Left lung (tissue), 10 donors: ENCODE results near the gene COMMD3. TPM values are rescaled to one million over a fixed set of nuclear protein-coding genes. Genes with fewer than 3 reads are reported as not detected.
"Not testable (repeated sequence)": the region's sequence is repeated elsewhere in the genome, so short reads cannot be mapped to it uniquely, and the experiment has no call there.

ENCODE experiments used
- ATAC-seq: fragments of 200-7000 bp; cut with Tn5 transposase; one replicate; pipeline ENCODE4 v1.9.1; 2020; ENCODE audit warnings: moderate library complexity
- DNase-seq, 4 donors: peaks; one replicate each; pipeline ENCODE4 v3.0.0-alpha.2; 2013 to 2020
- H3K27ac ChIP-seq, 2 donors: fragments of 200-600 bp; sonication (generic) in 1 of 2; one replicate each; pipeline versions ENCODE4 v1.5.0 to v1.8.0; 2020 to 2021
- H3K27me3 ChIP-seq, 2 donors: fragments of 200-600 bp; sonication (generic) in 1 of 2; one replicate each; pipeline versions ENCODE4 v1.5.0 to v1.8.0; 2020 to 2021
- H3K36me3 ChIP-seq, 2 donors: fragments of 200-600 bp; sonication (generic) in 1 of 2; one replicate each; pipeline versions ENCODE4 v1.5.0 to v1.8.0; 2020 to 2021
- H3K4me1 ChIP-seq, 2 donors: fragments of 200-600 bp; one replicate each; pipeline ENCODE4 v1.8.0; 2021
- H3K4me3 ChIP-seq, 2 donors: fragments of 200-600 bp; sonication (generic) in 1 of 2; one replicate each; pipeline versions ENCODE4 v1.5.0 to v1.8.0; 2020 to 2021; ENCODE audit warnings: mild to moderate bottlenecking in 1 of 2
- H3K9me3 ChIP-seq, 2 donors: fragments of 200-600 bp; sonication (generic) in 1 of 2; one replicate each; pipeline versions ENCODE4 v1.5.0 to v1.8.0; 2020 to 2021
- intact Hi-C, 2 donors: fragments of 100-400 bp; cut with DNase I; formaldehyde crosslinking; loops; one replicate each; pipeline versions ENCODE4 v1.11.2 to v1.14.2; 2022
- polyA plus RNA-seq, 6 donors: library from polyadenylated mRNA; unstranded; fragments of 120-200 nt; gene quantifications; one replicate each; pipeline ENCODE4 v1.2.1, GENCODE V29; 2013; ENCODE audit not compliant: insufficient read length in 6 of 6
- total RNA-seq, 2 donors: library from RNA; stranded (reverse); fragmentation: NEBNext Ultra II Directional; extraction: Animal tissue kit (Norgen Biotek cat#: 25700); gene quantifications; one replicate each; pipeline ENCODE4 v1.2.1, GENCODE V29; 2021
- TF ChIP-seq, protein P1 (sequence below), 2 donors: fragments of 200-600 bp; sonication (generic) in 1 of 2; IDR thresholded peaks; one replicate each; pipeline versions ENCODE4 v1.5.0 to v1.8.0; 2021; ENCODE audit warnings: antibody characterized with exemption in 2 of 2
- donor health status: DM: no; HTN: yes; CAD: no.
- donor health status: DM: no; HTN: no; CAD: no.

COMMD3 gene
- total and polyA plus RNA-seq, 8 donors, result 54.3 to 88.7 (median 70.8) TPM

DNA sequence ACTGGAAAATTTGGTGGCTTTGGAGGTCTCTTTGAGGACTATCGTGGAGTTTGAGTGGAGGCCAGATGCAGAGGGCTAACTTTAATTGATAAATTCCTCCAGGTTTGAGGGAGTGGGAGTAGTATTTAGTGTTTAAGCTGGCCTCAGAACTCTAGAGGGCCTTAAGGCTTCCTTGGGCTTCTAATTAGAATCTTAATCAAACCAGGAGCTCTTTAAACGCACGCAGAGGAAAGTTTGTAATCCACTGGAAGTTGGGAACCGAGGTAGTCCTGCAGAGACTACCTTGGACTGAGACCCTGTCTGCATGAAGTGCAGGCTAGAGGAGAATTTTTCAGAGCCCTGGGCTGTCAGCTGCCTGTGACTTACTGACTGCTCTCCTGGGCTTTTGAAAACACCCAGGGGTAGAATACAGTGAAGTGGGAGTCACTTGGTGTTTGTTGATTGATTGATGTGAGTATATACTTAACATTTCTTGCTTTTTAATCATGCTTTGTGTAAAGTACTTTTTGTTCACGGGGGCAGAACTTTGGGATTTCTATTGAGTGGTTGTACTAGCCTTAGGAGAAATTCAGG is 35.0 kb downstream of the COMMD3 start:
- H3K4me3 ChIP-seq, result no peak overlapping the region
- no peaks in the 10 kb centered on the region for H3K36me3 ChIP-seq
- H3K27ac ChIP-seq, result no peak overlapping the region
- no peaks in the 10 kb centered on the region for H3K9me3 ChIP-seq
- H3K4me1 ChIP-seq, result no peaks in the 10 kb centered on the region
- DNase-seq, result no peak
- peaks cover 31 to 37% of the 10 kb centered on the region in 2 donors for H3K27me3 ChIP-seq
- intact Hi-C loops, result no loop called here
- ATAC-seq, result no peak
- TF ChIP-seq, protein P1, sequence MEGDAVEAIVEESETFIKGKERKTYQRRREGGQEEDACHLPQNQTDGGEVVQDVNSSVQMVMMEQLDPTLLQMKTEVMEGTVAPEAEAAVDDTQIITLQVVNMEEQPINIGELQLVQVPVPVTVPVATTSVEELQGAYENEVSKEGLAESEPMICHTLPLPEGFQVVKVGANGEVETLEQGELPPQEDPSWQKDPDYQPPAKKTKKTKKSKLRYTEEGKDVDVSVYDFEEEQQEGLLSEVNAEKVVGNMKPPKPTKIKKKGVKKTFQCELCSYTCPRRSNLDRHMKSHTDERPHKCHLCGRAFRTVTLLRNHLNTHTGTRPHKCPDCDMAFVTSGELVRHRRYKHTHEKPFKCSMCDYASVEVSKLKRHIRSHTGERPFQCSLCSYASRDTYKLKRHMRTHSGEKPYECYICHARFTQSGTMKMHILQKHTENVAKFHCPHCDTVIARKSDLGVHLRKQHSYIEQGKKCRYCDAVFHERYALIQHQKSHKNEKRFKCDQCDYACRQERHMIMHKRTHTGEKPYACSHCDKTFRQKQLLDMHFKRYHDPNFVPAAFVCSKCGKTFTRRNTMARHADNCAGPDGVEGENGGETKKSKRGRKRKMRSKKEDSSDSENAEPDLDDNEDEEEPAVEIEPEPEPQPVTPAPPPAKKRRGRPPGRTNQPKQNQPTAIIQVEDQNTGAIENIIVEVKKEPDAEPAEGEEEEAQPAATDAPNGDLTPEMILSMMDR (IDR thresholded peaks at IDR 0.05), result no peak

DNA sequence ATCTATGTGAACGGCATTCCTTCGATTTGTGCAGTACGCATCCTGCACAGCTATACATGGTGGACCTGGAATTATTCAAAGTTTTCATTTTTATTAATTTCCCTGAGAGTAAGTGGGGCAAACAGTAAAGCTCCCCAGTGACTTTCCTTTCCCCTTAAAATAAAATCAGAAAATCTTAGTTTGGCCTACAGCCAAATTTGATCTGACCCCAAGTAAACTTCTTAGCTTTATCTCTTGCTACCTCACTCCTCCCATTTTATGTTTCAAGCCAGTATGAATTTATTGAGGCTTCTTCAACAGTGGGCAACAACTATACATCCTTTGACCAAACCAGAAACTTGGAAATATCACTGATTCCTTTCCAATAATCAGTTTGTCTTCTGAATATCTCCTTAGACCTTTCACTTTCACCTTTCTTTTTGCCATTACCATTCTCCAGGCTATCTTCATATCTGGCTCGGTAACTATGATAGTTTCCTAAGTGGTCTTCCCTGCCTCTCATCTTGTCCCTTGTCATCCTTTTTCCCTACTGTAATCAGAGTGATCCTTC is 40.2 kb downstream of the COMMD3 start:
- no peaks in the 10 kb centered on the region for H3K9me3 ChIP-seq
- TF ChIP-seq, protein P1 (IDR thresholded peaks at IDR 0.05), result no peak
- ATAC-seq (no peak), DNase-seq (no peak)
- H3K27me3 ChIP-seq, result no peaks in the 10 kb centered on the region
- no peaks in the 10 kb centered on the region for H3K36me3 ChIP-seq
- intact Hi-C loops, result no loop called here
- H3K27ac ChIP-seq, result no peak overlapping the region
- H3K4me3 ChIP-seq, result no peak overlapping the region
- H3K4me1 ChIP-seq, result no peaks in the 10 kb centered on the region

DNA sequence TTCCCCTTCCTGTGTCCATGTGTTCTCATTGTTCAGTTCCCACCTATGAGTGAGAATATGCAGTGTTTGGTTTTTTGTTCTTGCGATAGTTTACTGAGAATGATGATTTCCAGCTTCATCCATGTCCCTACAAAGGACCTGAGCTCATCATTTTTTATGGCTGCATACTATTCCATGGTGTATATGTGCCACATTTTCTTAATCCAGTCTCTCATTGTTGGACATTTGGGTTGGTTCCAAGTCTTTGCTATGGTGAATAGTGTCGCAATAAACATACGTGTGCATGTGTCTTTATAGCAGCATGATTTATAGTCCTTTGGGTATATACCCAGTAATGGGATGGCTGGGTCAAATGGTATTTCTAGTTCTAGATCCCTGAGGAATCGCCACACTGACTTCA is 41.6 kb downstream of the COMMD3 start:
- H3K27me3 ChIP-seq, DNase-seq, H3K4me1 ChIP-seq, intact Hi-C loops, H3K27ac ChIP-seq, ATAC-seq, H3K4me3 ChIP-seq, H3K36me3 ChIP-seq, H3K9me3 ChIP-seq: not testable (repeated sequence)

DNA sequence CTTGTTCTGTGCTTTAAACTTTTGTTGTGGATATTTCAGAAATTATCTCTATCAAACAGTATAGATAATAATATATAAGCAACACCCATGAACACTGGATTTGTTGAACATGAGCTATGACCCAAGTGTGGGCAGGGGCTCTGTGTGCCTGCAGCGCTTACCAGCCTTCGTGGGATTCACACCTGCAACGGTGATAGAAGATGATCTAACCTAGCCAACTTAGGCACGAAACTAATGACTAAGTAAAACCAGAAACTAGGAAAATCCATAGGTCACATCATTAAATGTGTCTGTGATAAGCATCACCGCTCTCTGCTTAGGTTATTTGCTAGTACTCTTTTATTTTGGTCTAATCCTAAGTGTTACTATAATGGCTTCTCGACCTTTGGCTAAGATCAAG is 47.1 kb downstream of the COMMD3 start:
- no peak for DNase-seq
- Histone ChIP-seq H3K4me1 (no peaks in the 10 kb centered on the region), H3K27me3 (peaks cover 6 to 12% of the 10 kb centered on the region in 2 donors), H3K36me3 (no peaks in the 10 kb centered on the region), H3K9me3 (no peaks in the 10 kb centered on the region), H3K27ac (no peak overlapping the region), H3K4me3 (no peak overlapping the region)
- ATAC-seq, result no peak
- TF ChIP-seq, protein P1 (IDR thresholded peaks at IDR 0.05), result no peak
- intact Hi-C loops, result no loop called here

DNA sequence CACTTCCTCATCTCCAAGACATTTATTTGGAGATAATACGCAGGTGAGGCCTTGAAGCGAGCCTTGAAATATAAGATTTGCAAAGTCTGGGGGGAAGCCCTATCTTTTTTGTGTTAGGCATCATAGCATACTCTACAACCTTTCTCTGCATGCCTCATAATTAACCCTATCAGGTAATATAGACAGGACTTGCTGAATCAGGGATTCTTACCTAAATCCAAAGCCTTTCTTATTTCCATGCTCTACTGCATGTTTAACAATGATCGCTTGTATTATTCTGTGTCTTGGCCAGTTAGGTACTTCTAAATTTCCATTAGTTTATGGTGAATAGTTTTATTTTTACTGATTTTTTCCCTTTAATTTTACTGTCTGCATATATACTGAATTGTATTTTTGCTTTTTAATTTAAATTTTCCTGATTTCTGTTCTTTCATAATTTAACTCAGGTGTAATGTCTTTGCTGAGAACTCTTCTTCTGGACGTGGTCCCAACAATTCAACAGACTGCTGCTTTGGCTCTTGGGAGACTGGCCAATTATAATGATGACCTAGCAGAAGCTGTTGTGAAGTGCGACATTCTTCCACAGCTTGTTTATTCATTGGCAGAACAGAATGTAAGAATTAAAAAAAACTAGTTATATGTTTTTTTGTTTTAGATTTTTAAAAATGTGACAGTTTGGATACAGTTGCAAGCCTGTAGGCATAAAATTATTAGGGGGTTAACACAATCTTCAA is 48.4 kb downstream of the COMMD3 start:
- no peak overlapping the region for H3K27ac ChIP-seq
- peaks cover 0 to 5% of the 10 kb centered on the region in 2 donors for H3K4me1 ChIP-seq
- no peaks in the 10 kb centered on the region for H3K9me3 ChIP-seq
- DNase-seq, result no peak
- peaks cover 6 to 12% of the 10 kb centered on the region in 2 donors for H3K27me3 ChIP-seq
- intact Hi-C loops, result no loop called here
- H3K4me3 ChIP-seq, result no peak overlapping the region
- no peaks in the 10 kb centered on the region for H3K36me3 ChIP-seq
- TF ChIP-seq, protein P1 (IDR thresholded peaks at IDR 0.05), result no peak
- ATAC-seq, result no peak
